ENCODE results near the gene SPTBN1.

Gene SPTBN1

DNA sequence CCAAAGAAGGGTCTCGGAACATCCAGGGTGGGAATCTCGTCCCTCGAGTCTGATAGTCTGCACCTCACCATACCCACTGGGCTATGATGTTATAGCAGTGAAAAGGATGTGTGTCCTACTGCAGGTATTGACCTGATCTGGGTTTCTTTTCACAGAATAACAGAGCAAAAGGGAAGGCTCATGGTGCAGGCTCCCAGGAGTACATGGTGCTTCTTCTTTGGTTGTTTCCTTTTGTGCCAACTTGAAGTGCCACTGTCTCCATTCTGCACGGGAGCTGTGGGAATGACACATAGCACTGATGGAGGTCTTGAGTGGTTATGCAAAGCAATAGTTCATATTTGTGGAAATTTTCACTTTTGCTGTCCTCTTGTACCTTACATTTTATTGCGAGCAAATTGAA, 195.2 kb downstream of the SPTBN1 start:
- H3K36me3 ChIP-seq (ENCODE audit: insufficient read depth, low read length) = peaks cover 70% of the 10 kb centered on the region
- no peak overlapping the region for H3K27ac ChIP-seq

DNA sequence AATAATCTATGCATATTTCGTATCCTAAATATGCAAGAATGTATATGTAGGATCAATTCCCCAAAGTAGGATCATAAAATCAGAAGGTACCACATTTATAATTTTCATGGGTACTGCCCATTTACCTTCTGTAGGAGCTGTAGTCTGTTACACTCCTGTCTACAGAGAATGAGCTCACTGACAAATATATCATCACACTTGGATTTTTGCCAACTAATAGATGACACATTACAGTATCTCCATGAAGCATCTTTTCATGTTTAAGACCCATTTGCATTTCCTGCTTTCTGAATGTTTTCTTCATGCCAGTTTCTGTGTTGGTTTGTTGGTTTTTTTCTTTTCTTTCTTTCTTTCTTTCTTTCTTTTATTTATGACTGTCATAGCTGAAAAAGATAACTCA, 196.4 kb downstream of the SPTBN1 start:
- TF ChIP-seq POLR2AphosphoS5 (IDR thresholded peaks at IDR 0.05; ENCODE audit: borderline replicate concordance, low read depth, low read length) (no peak), EZH2 (IDR thresholded peaks at IDR 0.05) (no peak), FOXP2 (optimal IDR thresholded peaks at IDR 0.05; ENCODE audit: control extremely low read depth, extremely low read length, insufficient read depth) (no peak)
- no peak overlapping the region for H3K4me3 ChIP-seq

More for the DNA sequence above, 195.2 kb downstream of the SPTBN1 start:
- Histone ChIP-seq H3K9ac (ENCODE audit: insufficient read length) (no peak overlapping the region), H3K4me3 (no peak overlapping the region), H3K9me3 (ENCODE audit: low read depth, low read length) (no peaks in the 10 kb centered on the region)
- no peak for DNase-seq (ENCODE audit: low read depth, low spot score)
- TF ChIP-seq FOXP2 (optimal IDR thresholded peaks at IDR 0.05; ENCODE audit: control extremely low read depth, extremely low read length, insufficient read depth) (no peak), POLR2AphosphoS5 (IDR thresholded peaks at IDR 0.05; ENCODE audit: borderline replicate concordance, low read depth, low read length) (no peak), EZH2 (IDR thresholded peaks at IDR 0.05) (no peak)

GRCh38 chr2:54653572-54654204, 197.6 kb downstream of the SPTBN1 start:
- H3K4me3 ChIP-seq = no peak overlapping the region
- TF ChIP-seq POLR2AphosphoS5 (IDR thresholded peaks at IDR 0.05; ENCODE audit: borderline replicate concordance, low read depth, low read length) = no peak
- TF ChIP-seq FOXP2 (optimal IDR thresholded peaks at IDR 0.05; ENCODE audit: control extremely low read depth, extremely low read length, insufficient read depth) = no peak
- TF ChIP-seq EZH2 (IDR thresholded peaks at IDR 0.05) = no peak
- no peak for DNase-seq (ENCODE audit: low read depth, low spot score)
- peaks cover 46% of the 10 kb centered on the region for H3K36me3 ChIP-seq (ENCODE audit: insufficient read depth, low read length)
- H3K9me3 ChIP-seq (ENCODE audit: low read depth, low read length) = no peaks in the 10 kb centered on the region
- no peak overlapping the region for H3K27ac ChIP-seq
- no peak overlapping the region for H3K9ac ChIP-seq (ENCODE audit: insufficient read length)

More for the DNA sequence above, 196.4 kb downstream of the SPTBN1 start:
- no peak overlapping the region for H3K9ac ChIP-seq (ENCODE audit: insufficient read length)
- peaks cover 58% of the 10 kb centered on the region for H3K36me3 ChIP-seq (ENCODE audit: insufficient read depth, low read length)
- DNase-seq (ENCODE audit: low read depth, low spot score) = no peak
- no peaks in the 10 kb centered on the region for H3K9me3 ChIP-seq (ENCODE audit: low read depth, low read length)
- no peak overlapping the region for H3K27ac ChIP-seq

- Histone ChIP-seq H3K9me3 (ENCODE audit: low read depth, low read length) (no peaks in the 10 kb centered on the region), H3K4me3 (no peak overlapping the region), H3K9ac (ENCODE audit: insufficient read length) (no peak overlapping the region), H3K36me3 (ENCODE audit: insufficient read depth, low read length) (peaks cover 40% of the 10 kb centered on the region), H3K27ac (no peak overlapping the region)
- DNase-seq (ENCODE audit: low read depth, low spot score) = no peak
- no peak for TF ChIP-seq FOXP2 (optimal IDR thresholded peaks at IDR 0.05; ENCODE audit: control extremely low read depth, extremely low read length, insufficient read depth)
- no peak for TF ChIP-seq EZH2 (IDR thresholded peaks at IDR 0.05)
- no peak for TF ChIP-seq POLR2AphosphoS5 (IDR thresholded peaks at IDR 0.05; ENCODE audit: borderline replicate concordance, low read depth, low read length)
These were observed 199.1 kb downstream of the SPTBN1 start for GRCh38 chr2:54655046-54655809.

- no peak for TF ChIP-seq FOXP2 (optimal IDR thresholded peaks at IDR 0.05; ENCODE audit: control extremely low read depth, extremely low read length, insufficient read depth)
- TF ChIP-seq POLR2AphosphoS5 (IDR thresholded peaks at IDR 0.05; ENCODE audit: borderline replicate concordance, low read depth, low read length) = no peak
- no peak for TF ChIP-seq EZH2 (IDR thresholded peaks at IDR 0.05)
- Histone ChIP-seq H3K9me3 (ENCODE audit: low read depth, low read length) (no peaks in the 10 kb centered on the region), H3K9ac (ENCODE audit: insufficient read length) (no peak overlapping the region), H3K36me3 (ENCODE audit: insufficient read depth, low read length) (peaks cover 42% of the 10 kb centered on the region), H3K27ac (no peak overlapping the region), H3K4me3 (no peak overlapping the region)
- DNase-seq (ENCODE audit: low read depth, low spot score) = no peak
These were observed 200.7 kb downstream of the SPTBN1 start for GRCh38 chr2:54656863-54657262.

- TF ChIP-seq EZH2 (IDR thresholded peaks at IDR 0.05) (no peak), FOXP2 (optimal IDR thresholded peaks at IDR 0.05; ENCODE audit: control extremely low read depth, extremely low read length, insufficient read depth) (no peak), POLR2AphosphoS5 (IDR thresholded peaks at IDR 0.05; ENCODE audit: borderline replicate concordance, low read depth, low read length) (no peak)
- H3K36me3 ChIP-seq (ENCODE audit: insufficient read depth, low read length) = peaks cover 38% of the 10 kb centered on the region
These were observed 201.5 kb downstream of the SPTBN1 start for GRCh38 chr2:54657664-54658083.

DNA sequence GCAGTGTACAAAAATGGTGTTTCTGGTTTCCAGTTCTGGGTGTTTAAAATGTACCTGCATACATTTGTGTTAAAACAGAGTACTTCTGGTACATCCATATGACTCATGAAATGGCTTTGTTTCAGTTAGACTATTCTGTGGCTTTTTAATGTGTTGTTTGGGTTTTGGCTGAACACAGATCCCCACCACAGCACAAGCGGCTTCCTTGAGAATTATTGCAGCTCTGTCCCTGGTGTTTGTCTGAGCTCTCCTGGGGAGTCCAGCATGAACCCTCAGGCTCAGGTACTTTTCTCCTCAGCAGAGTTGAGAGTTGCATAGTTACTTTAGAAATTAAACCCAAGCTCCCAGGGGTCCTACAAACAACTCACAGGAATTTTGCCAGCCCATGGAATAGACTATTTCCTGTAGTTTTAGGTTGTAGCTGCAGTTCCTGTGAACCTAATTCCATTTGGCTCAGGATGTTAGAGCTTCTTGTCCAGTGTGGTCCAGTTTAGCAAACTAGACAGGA, 202.5 kb downstream of the SPTBN1 start:
- Histone ChIP-seq H3K36me3 (ENCODE audit: insufficient read depth, low read length) (peaks cover 30% of the 10 kb centered on the region; the same call in 1 of the 2 replicates), H3K4me3 (no peak overlapping the region), H3K27ac (0 out of 2 replicates have a peak overlapping the region, but pooled peaks have one; percentile 11), H3K9me3 (ENCODE audit: low read depth, low read length) (no peaks in the 10 kb centered on the region), H3K9ac (ENCODE audit: insufficient read length) (no peak overlapping the region)
- TF ChIP-seq EZH2 (IDR thresholded peaks at IDR 0.05) = no peak
- no peak for TF ChIP-seq POLR2AphosphoS5 (IDR thresholded peaks at IDR 0.05; ENCODE audit: borderline replicate concordance, low read depth, low read length)
- TF ChIP-seq FOXP2 (optimal IDR thresholded peaks at IDR 0.05; ENCODE audit: control extremely low read depth, extremely low read length, insufficient read depth) = no peak
- DNase-seq (ENCODE audit: low read depth, low spot score) = no peak

More at GRCh38 chr2:54657664-54658083, 201.5 kb downstream of the SPTBN1 start:
- no peak for DNase-seq (ENCODE audit: low read depth, low spot score)
- Histone ChIP-seq H3K9ac (ENCODE audit: insufficient read length) (no peak overlapping the region), H3K9me3 (ENCODE audit: low read depth, low read length) (no peaks in the 10 kb centered on the region), H3K27ac (no peak overlapping the region), H3K4me3 (no peak overlapping the region)

GRCh38 chr2:54659527-54659926, 203.4 kb downstream of the SPTBN1 start:
- Histone ChIP-seq H3K4me3 (no peak overlapping the region), H3K9me3 (ENCODE audit: low read depth, low read length) (no peaks in the 10 kb centered on the region), H3K9ac (ENCODE audit: insufficient read length) (no peak overlapping the region), H3K36me3 (ENCODE audit: insufficient read depth, low read length) (peaks cover 25% of the 10 kb centered on the region; the same call in 1 of the 2 replicates), H3K27ac (no peak overlapping the region)
- no peak for TF ChIP-seq POLR2AphosphoS5 (IDR thresholded peaks at IDR 0.05; ENCODE audit: borderline replicate concordance, low read depth, low read length)
- TF ChIP-seq FOXP2 (optimal IDR thresholded peaks at IDR 0.05; ENCODE audit: control extremely low read depth, extremely low read length, insufficient read depth) = no peak
- TF ChIP-seq EZH2 (IDR thresholded peaks at IDR 0.05) = no peak
- DNase-seq (ENCODE audit: low read depth, low spot score) = no peak
